ENCODE results near the gene ZNF700.

DNA sequence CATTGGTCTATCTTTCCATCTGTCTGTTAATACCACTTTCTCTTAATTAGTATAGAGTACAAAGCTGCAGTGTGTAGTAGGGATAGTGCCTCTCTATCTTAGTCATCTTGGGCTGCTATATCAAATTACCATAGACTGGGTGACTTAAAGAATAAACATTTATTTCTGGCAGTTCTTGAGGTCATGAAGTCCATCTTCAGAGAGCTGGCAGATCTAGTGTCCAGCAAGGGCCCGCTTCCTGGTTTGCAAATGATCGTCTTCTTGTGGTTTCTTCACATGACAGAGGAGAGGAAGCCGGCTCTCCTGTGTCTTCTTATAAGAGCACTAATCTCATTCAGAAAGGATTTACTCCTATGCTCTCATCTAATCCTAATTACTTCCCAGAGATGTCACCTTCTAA lies 6.1 kb downstream of the ZNF700 start:
- TF ChIP-seq POLR2A (IDR thresholded peaks at IDR 0.05; ENCODE audit: low read length) (no peak), GATA1 (IDR thresholded peaks at IDR 0.05; ENCODE audit: low read depth, low read length) (no peak)
